Measurements from ENCODE around the gene GNG2. TPM values are rescaled to one million over a fixed set of nuclear protein-coding genes. Genes with fewer than 3 reads are reported as not detected.

Gene GNG2
- total RNA-seq, 2 experiments from 2014 or later = 24.0 to 32.0 TPM

DNA sequence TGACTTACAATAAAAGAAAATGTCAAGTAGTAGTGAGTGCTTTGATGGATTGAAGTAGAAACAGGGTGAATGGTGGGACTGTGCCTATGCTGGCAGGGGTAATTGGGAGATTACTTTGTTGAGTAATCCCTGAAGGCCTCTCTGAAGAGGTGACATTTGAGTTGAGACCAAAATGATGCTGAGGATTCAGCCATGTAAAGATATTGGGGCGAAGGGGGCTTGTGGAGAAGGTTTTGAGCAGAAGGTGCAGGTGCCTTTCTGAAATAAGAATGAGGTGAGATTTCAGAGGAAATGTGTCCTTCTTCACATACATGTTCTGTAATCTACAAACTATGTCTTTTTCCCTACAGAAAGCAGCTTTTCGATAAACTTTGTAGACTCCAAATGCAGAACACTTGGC lies 8.0 kb downstream of the GNG2 start:
- Histone ChIP-seq H3K9me2 (ENCODE audit: insufficient read depth, low read length) (no peaks in the 10 kb centered on the region), H3K27ac (ENCODE audit: low read depth, low read length, poor library complexity, severe bottlenecking) (no peak overlapping the region), H3K9me3 (ENCODE audit: low read length) (no peaks in the 10 kb centered on the region), H3K4me1 (ENCODE audit: insufficient read depth, low read length, poor library complexity, severe bottlenecking) (peaks cover 6% of the 10 kb centered on the region), H2AFZ (ENCODE audit: low read length) (no peak overlapping the region), H3K4me3 (ENCODE audit: low read depth, low read length, poor library complexity, severe bottlenecking) (no peak overlapping the region), H3K4me2 (ENCODE audit: low read length) (no peak overlapping the region), H3K79me2 (ENCODE audit: insufficient read depth, low read depth, low read length) (peaks cover 26% of the 10 kb centered on the region), H4K20me1 (ENCODE audit: insufficient read depth, low read length) (no peaks in the 10 kb centered on the region; the same call in 1 of the 2 replicates), H3K36me3 (ENCODE audit: insufficient read depth, low read length) (no peaks in the 10 kb centered on the region)
- TF ChIP-seq, protein P1, sequence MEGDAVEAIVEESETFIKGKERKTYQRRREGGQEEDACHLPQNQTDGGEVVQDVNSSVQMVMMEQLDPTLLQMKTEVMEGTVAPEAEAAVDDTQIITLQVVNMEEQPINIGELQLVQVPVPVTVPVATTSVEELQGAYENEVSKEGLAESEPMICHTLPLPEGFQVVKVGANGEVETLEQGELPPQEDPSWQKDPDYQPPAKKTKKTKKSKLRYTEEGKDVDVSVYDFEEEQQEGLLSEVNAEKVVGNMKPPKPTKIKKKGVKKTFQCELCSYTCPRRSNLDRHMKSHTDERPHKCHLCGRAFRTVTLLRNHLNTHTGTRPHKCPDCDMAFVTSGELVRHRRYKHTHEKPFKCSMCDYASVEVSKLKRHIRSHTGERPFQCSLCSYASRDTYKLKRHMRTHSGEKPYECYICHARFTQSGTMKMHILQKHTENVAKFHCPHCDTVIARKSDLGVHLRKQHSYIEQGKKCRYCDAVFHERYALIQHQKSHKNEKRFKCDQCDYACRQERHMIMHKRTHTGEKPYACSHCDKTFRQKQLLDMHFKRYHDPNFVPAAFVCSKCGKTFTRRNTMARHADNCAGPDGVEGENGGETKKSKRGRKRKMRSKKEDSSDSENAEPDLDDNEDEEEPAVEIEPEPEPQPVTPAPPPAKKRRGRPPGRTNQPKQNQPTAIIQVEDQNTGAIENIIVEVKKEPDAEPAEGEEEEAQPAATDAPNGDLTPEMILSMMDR (conservative IDR thresholded peaks at IDR 0.05; ENCODE audit: low read length) = no peak
- no peak for TF ChIP-seq EZH2phosphoT487 (IDR thresholded peaks at IDR 0.05; ENCODE audit: borderline replicate concordance, low read depth, low read length)
- intact Hi-C loops (cut with micrococcal nuclease; ENCODE audit: unreplicated experiment) = no loop called here
- ChIA-PET CTCF (ENCODE audit: unreplicated experiment) (no interaction called here), POLR2A (no interaction called here)
- no TSS peak for BruUV-seq (replicated peaks)
- DNase-seq (ENCODE audit: low spot score) = no peak

DNA sequence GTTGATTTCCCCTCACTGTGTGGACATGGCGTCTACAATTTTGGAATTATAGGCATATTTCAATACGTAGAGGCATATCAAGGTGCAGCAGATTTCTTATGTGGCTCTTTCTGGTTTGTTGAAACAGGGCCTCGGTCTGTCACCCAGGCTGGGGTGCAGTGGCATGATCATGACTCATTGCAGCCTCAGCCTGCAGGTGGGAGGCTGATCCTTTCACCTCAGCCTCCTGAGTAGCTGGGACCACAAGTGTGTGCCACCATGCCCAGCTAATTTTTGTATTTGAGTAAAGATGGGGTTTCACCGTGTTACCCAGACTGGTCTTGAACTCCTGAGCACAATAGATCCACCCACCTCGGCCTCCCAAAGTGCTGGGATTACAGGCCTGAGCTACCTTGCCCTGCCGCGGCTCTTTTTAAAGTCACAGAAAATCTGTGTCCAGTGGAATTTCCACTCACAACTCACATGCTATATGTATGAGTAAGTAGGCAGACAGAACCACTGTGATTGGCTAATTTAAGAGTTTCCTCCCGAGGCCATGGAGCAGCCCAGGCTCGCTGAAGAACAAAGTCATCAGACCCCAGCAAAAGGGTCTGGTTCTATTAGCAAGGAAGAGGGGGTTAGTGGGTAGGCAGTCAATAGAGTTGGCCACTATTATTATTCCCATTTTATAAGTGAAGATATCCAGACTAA lies 9.1 kb downstream of the GNG2 start:
- no peaks in the 10 kb centered on the region for H3K4me1 ChIP-seq (ENCODE audit: insufficient read depth, low read length, poor library complexity, severe bottlenecking)
- no peak overlapping the region for H3K27ac ChIP-seq (ENCODE audit: low read depth, low read length, poor library complexity, severe bottlenecking)
- peaks cover 14% of the 10 kb centered on the region; the same call in 1 of the 2 replicates for H3K79me2 ChIP-seq (ENCODE audit: insufficient read depth, low read depth, low read length)
- BruUV-seq (replicated peaks) = no TSS peak
- ChIA-PET CTCF (ENCODE audit: unreplicated experiment) (no interaction called here), POLR2A (no interaction called here)
- H4K20me1 ChIP-seq (ENCODE audit: insufficient read depth, low read length) = no peaks in the 10 kb centered on the region; the same call in 1 of the 2 replicates
- DNase-seq (ENCODE audit: low spot score) = no peak
- no peak overlapping the region for H2AFZ ChIP-seq (ENCODE audit: low read length)
- intact Hi-C loops (cut with micrococcal nuclease; ENCODE audit: unreplicated experiment) = no loop called here
- no peaks in the 10 kb centered on the region for H3K9me2 ChIP-seq (ENCODE audit: insufficient read depth, low read length)
- H3K4me3 ChIP-seq (ENCODE audit: low read depth, low read length, poor library complexity, severe bottlenecking) = no peak overlapping the region
- TF ChIP-seq, protein P1 (conservative IDR thresholded peaks at IDR 0.05; ENCODE audit: low read length) = no peak
- no peak for TF ChIP-seq EZH2phosphoT487 (IDR thresholded peaks at IDR 0.05; ENCODE audit: borderline replicate concordance, low read depth, low read length)
- H3K4me2 ChIP-seq (ENCODE audit: low read length) = no peak overlapping the region
- no peaks in the 10 kb centered on the region for H3K9me3 ChIP-seq (ENCODE audit: low read length)
- H3K36me3 ChIP-seq (ENCODE audit: insufficient read depth, low read length) = no peaks in the 10 kb centered on the region

DNA sequence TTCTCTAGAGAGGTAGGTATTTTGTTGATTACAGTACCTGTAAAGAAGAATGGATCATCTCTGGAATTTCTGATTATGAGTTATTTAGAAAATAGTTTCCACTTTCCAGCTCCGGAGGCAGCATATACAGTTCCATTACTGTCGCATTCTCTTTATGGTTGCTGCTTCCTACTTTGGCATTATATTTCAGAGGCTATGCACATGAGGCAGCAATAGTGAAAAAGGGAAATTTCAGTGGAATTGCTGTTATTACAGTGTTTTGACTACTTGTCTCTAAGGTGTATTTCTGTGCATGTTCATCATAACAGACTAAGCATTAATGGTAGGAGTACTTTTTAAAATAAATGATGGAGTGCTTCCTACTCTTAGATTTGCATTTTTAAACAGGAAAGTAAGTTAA lies 10.2 kb downstream of the GNG2 start:
- peaks cover 4% of the 10 kb centered on the region; the same call in 1 of the 2 replicates for H3K79me2 ChIP-seq (ENCODE audit: insufficient read depth, low read depth, low read length)
- DNase-seq (ENCODE audit: low spot score) = no peak
- H3K9me3 ChIP-seq (ENCODE audit: low read length) = no peaks in the 10 kb centered on the region
- ChIA-PET CTCF (ENCODE audit: unreplicated experiment) (no interaction called here), POLR2A (interaction anchor here (0.9 to 1.2 kb wide), 3 partner anchors 8 to 13 kb away, joined by 3 to 4 read pairs (median 4); no protein-coding TSS in a partner anchor)
- no peaks in the 10 kb centered on the region for H3K4me1 ChIP-seq (ENCODE audit: insufficient read depth, low read length, poor library complexity, severe bottlenecking)
- BruUV-seq (replicated peaks) = no TSS peak
- no peaks in the 10 kb centered on the region; the same call in 1 of the 2 replicates for H4K20me1 ChIP-seq (ENCODE audit: insufficient read depth, low read length)
- no peaks in the 10 kb centered on the region for H3K36me3 ChIP-seq (ENCODE audit: insufficient read depth, low read length)
- no peak overlapping the region for H2AFZ ChIP-seq (ENCODE audit: low read length)
- intact Hi-C loops (cut with micrococcal nuclease; ENCODE audit: unreplicated experiment) = no loop called here
- H3K9me2 ChIP-seq (ENCODE audit: insufficient read depth, low read length) = no peaks in the 10 kb centered on the region
- no peak for TF ChIP-seq EZH2phosphoT487 (IDR thresholded peaks at IDR 0.05; ENCODE audit: borderline replicate concordance, low read depth, low read length)
- TF ChIP-seq, protein P1 (conservative IDR thresholded peaks at IDR 0.05; ENCODE audit: low read length) = no peak
- H3K27ac ChIP-seq (ENCODE audit: low read depth, low read length, poor library complexity, severe bottlenecking) = no peak overlapping the region
- no peak overlapping the region for H3K4me3 ChIP-seq (ENCODE audit: low read depth, low read length, poor library complexity, severe bottlenecking)
- H3K4me2 ChIP-seq (ENCODE audit: low read length) = no peak overlapping the region

All from OCI-LY7 (cell line).